HepG2 (cell line): ENCODE results near the gene CADM1. TPM values are rescaled to one million over a fixed set of nuclear protein-coding genes. Genes with fewer than 3 reads are reported as not detected.

Experiments used
- ATAC-seq: fragments of 200-7000 bp; cut with Tn5 transposase; 3 replicates; pipeline ENCODE4 v1.9.1; 2020; ENCODE audit warnings: mild to moderate bottlenecking, moderate library complexity
- BruUV-seq: library from RNA; stranded (reverse); fragments of 400-500 nt; replicated peaks from 2 replicates; lab custom pipeline; 2021; lab: Mats Ljungman, UMichigan
- CTCF ChIA-PET: fragments of 300-600 bp; formaldehyde crosslinking; extraction: SDS; loops from one replicate; lab custom pipeline; 2021; ENCODE audit warnings: low total read pairs, inconsistent platforms, low intra/inter-chr PET ratio; lab: Yijun Ruan, JAX
- POLR2A ChIA-PET: fragments of 350-600 bp; sonication (Branson Sonifier 250); formaldehyde crosslinking; loops from one replicate; lab custom pipeline; 2020; ENCODE audit warnings: antibody characterized with exemption, inconsistent platforms; lab: Yijun Ruan, JAX
- DNase-seq: peaks from one replicate; pipeline ENCODE4 v3.0.0-alpha.2; 2015; ENCODE audit warnings: low spot score
- FAIRE-seq: peaks from 3 replicates; lab custom pipeline; 2011; peaks lifted over from hg19 to GRCh38; lab: Jason Lieb, UNC
- H2AFZ ChIP-seq: one replicate; pipeline ENCODE4 v1.6.1; 2011; ENCODE audit warnings: low read length, inconsistent platforms
- H3K27ac ChIP-seq: fragments of 300-600 bp; 3 replicates; pipeline ENCODE4 v1.8.0; 2011; ENCODE audit warnings: mixed run types, mild to moderate bottlenecking, mixed read lengths, low read length, inconsistent platforms; ENCODE audit not compliant: insufficient read depth; ENCODE audit errors: extremely low read length
- H3K27me3 ChIP-seq, 2 experiments: fragments of 200-600 bp in 1 of 2; 2 replicates in 1 of 2; 3 replicates in 1 of 2; pipeline versions ENCODE4 v1.6.0 to v1.8.0; 2011; ENCODE audit warnings: low read length in 2 of 2, mild to moderate bottlenecking in 2 of 2, moderate library complexity in 2 of 2, inconsistent platforms in 1 of 2; ENCODE audit not compliant: insufficient read depth in 2 of 2, control insufficient read depth in 1 of 2
- H3K36me3 ChIP-seq, 2 experiments: fragments of 200-600 bp in 1 of 2; replicated peaks in 1 of 2; 2 replicates in 1 of 2; 3 replicates in 1 of 2; pipeline versions ENCODE4 v1.5.1 to v1.8.0; 2011; ENCODE audit warnings: low read length in 2 of 2, inconsistent platforms in 1 of 2; ENCODE audit not compliant: insufficient read depth in 2 of 2, control insufficient read depth in 1 of 2
- H3K4me1 ChIP-seq: 2 replicates; pipeline ENCODE4 v1.5.1; 2012; ENCODE audit warnings: low read length, inconsistent platforms; ENCODE audit not compliant: insufficient read depth
- H3K4me2 ChIP-seq: 2 replicates; pipeline ENCODE4 v1.6.0; 2011; ENCODE audit warnings: low read depth, low read length, inconsistent platforms
- H3K4me3 ChIP-seq, 3 experiments: fragments of 200-600 bp in 1 of 3; sonication (generic), shearing (Covaris generic) in 1 of 3; replicated peaks in 1 of 3; 2 replicates each; pipeline ENCODE4 v1.5.1; 2011 to 2016; ENCODE audit warnings: low read length in 3 of 3, inconsistent platforms in 2 of 3, low read depth in 2 of 3, mild to moderate bottlenecking in 2 of 3, control low read depth in 1 of 3, mixed read lengths in 1 of 3; ENCODE audit not compliant: insufficient read depth in 1 of 3
- H3K79me2 ChIP-seq: one replicate; pipeline ENCODE4 v1.6.1; 2011; ENCODE audit warnings: low read length, inconsistent platforms; ENCODE audit not compliant: insufficient read depth
- H3K9ac ChIP-seq: 2 replicates; pipeline ENCODE4 v1.6.0; 2011; ENCODE audit warnings: mild to moderate bottlenecking, low read depth, low read length, inconsistent platforms; ENCODE audit not compliant: insufficient read depth
- H3K9me3 ChIP-seq: 2 replicates; pipeline ENCODE4 v1.5.1; 2012; ENCODE audit warnings: mild to moderate bottlenecking, low read length
- H4K20me1 ChIP-seq: 2 replicates; pipeline ENCODE4 v1.6.0; 2011; ENCODE audit warnings: inconsistent platforms, mild to moderate bottlenecking, low read length, moderate library complexity; ENCODE audit not compliant: insufficient read depth
- EEA1 ChIP-seq: sonication (generic); formaldehyde crosslinking; IDR thresholded peaks from 2 replicates; pipeline ENCODE4 v1.5.1; 2020; ENCODE audit warnings: mild to moderate bottlenecking, missing genetic modification reagents, borderline replicate concordance
- FOXJ3 ChIP-seq: sonication (generic); formaldehyde crosslinking; IDR thresholded peaks from 2 replicates; pipeline ENCODE4 v1.4.0; 2020; ENCODE audit warnings: missing genetic modification reagents, mild to moderate bottlenecking, borderline replicate concordance
- MAFF ChIP-seq: IDR thresholded peaks from 2 replicates; pipeline ENCODE4 v1.6.1; 2011; ENCODE audit warnings: low read depth, low read length, improper control_type of control experiment
- MAFK ChIP-seq, 2 experiments: IDR thresholded peaks in 1 of 2; conservative IDR thresholded peaks in 1 of 2; 2 replicates each; pipeline ENCODE4 v1.6.1; 2011; ENCODE audit warnings: improper control_type of control experiment in 2 of 2, low read length in 2 of 2
- MTF1 ChIP-seq: sonication (generic); formaldehyde crosslinking; IDR thresholded peaks from 2 replicates; pipeline ENCODE4 v1.5.0; 2020; ENCODE audit warnings: missing genetic modification reagents
- ZNF282 ChIP-seq: fragments of 450-650 bp; IDR thresholded peaks from 2 replicates; pipeline ENCODE4 v1.6.1; 2018; ENCODE audit not compliant: partially characterized antibody
- ZNF33A ChIP-seq: sonication (generic); formaldehyde crosslinking; IDR thresholded peaks from 2 replicates; pipeline ENCODE4 v1.5.1; 2020; ENCODE audit warnings: missing genetic modification reagents, mild to moderate bottlenecking, moderate library complexity, borderline replicate concordance
- WGBS: methylation state at CpG from one replicate; pipeline ENCODE4 v1.1.6; 2017; ENCODE audit warnings: low lambda C conversion rate; 5-methylcytosine and 5-hydroxymethylcytosine counted together
- in situ Hi-C: cut with HindIII; loops from 2 replicates; pipeline ENCODE4 v1.10.0; 2017; ENCODE audit warnings: low pct_unique_long_range_greater_than_20kb; ENCODE audit not compliant: extremely low pct_ligation_motif_present
- intact Hi-C: fragments of 100-400 bp; cut with micrococcal nuclease; formaldehyde crosslinking; loops from one replicate; pipeline ENCODE4 v1.10.0; 2022; ENCODE audit not compliant: unreplicated experiment
- polyA plus RNA-seq, 8 experiments: library from polyadenylated mRNA; depleted of rRNA in 3 of 8; stranded (reverse) in 7 of 8; unstranded in 1 of 8; fragments of >200 nt; fragmentation: Illumina TruSeq in 4 of 8; extraction: Trizol in 4 of 8; gene quantifications; 2 replicates each; pipeline versions ENCODE4 v1.2.1 to v1.2.3, GENCODE V29; 2011 to 2016; ENCODE audit warnings: low read depth in 4 of 8, missing spikeins in 1 of 8, mixed read lengths in 1 of 8; ENCODE audit not compliant: insufficient read depth in 1 of 8
- total RNA-seq, 5 experiments: library from RNA; depleted of rRNA; stranded (reverse); fragments of >200 nt; fragmentation: Illumina TruSeq; extraction: Trizol; gene quantifications; 2 replicates each; pipeline ENCODE4 v1.2.3, GENCODE V29; 2016; ENCODE audit warnings: low read depth in 1 of 5
- TF ChIP-seq, protein P1 (sequence below): IDR thresholded peaks from 2 replicates; pipeline ENCODE4 v1.6.1; 2016; ENCODE audit warnings: low read depth

CADM1 gene
- total and polyA plus RNA-seq, 2 of the 13 experiments (the other 11 are each of a cell fraction or from before 2014, with no cell fraction given), result 71.3 to 122 TPM

DNA sequence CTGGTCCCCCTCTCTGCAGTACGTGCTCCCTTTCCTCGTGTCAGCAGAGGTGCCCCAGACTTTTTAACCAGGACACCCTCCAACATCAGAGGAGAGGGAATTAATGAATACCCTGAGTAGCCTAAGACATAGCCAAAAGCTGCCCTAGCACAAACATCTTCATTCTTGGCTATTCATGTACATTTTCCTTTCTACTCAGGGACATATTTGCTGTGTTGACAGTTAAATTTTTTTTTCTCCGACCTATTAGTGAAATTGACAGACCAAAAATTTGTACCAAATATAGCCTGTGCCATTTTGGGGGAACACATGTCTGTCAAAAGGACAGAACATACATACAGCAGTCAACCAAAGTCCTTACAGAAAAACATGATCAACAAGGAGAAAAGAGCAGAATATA lies 33.3 kb downstream of the CADM1 start:
- Histone ChIP-seq H3K36me3 (no peaks in the 10 kb centered on the region; a peak in 2 of 5 replicates), H3K27ac (peak overlapping the region; percentile 41), H3K4me3 (no peak overlapping the region), H3K4me1 (peaks cover 25% of the 10 kb centered on the region), H3K79me2 (peaks cover 78% of the 10 kb centered on the region), H2AFZ (no peak overlapping the region), H4K20me1 (peaks cover 13% of the 10 kb centered on the region; the same call in 1 of the 2 replicates), H3K9me3 (no peaks in the 10 kb centered on the region), H3K9ac (no peak overlapping the region), H3K4me2 (peak overlapping the region; percentile 31; the same call in 1 of the 2 replicates), H3K27me3 (no peaks in the 10 kb centered on the region)
- in situ Hi-C loops, result no loop called here
- 95% methylated on average over 3 of the region's 3 CpGs for WGBS
- intact Hi-C loops, result no loop called here
- ChIA-PET CTCF (no interaction called here), POLR2A (interaction anchor here (1.1 to 1.3 kb wide), 2 partner anchors 33 to 38 kb away, joined by 3 to 4 read pairs; partner anchors contain the start of gene CADM1)
- no TSS peak for BruUV-seq
- TF ChIP-seq MAFF (peak; percentile 44), MAFK (conservative IDR thresholded peaks at IDR 0.05 in 1 of 2, IDR thresholded peaks at IDR 0.05 in 1 of 2; ENCODE audit: low read length in 2 of 2) (peak; percentile 53 to 55)
- TF ChIP-seq, protein P1, sequence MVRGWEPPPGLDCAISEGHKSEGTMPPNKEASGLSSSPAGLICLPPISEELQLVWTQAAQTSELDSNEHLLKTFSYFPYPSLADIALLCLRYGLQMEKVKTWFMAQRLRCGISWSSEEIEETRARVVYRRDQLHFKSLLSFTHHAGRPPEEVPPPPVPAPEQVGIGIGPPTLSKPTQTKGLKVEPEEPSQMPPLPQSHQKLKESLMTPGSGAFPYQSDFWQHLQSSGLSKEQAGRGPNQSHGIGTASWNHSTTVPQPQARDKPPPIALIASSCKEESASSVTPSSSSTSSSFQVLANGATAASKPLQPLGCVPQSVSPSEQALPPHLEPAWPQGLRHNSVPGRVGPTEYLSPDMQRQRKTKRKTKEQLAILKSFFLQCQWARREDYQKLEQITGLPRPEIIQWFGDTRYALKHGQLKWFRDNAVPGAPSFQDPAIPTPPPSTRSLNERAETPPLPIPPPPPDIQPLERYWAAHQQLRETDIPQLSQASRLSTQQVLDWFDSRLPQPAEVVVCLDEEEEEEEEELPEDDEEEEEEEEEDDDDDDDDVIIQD (CRISPR knock-in tag), result no peak
- ATAC-seq (no peak), FAIRE-seq (no peak), DNase-seq (no peak)

DNA sequence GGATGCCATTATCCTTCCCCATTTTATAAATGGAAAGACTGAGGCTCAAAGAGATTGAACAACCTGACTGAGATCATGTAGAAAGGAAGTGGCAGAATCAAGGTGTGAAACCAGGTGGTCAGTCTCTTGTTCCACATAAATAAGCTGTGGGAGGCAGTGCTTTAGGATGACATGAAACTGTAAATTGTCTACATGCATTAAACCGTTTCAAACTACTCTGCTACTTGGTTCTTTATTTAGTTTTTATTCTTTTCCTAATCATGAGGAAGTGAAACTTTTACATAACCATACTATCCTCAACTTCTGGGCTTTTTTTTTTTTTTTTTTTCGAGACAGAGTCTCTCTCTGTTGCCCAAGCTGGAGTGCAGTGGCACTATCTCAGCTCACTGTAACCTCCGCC lies 34.9 kb downstream of the CADM1 start:
- in situ Hi-C loops, result no loop called here
- no peak for TF ChIP-seq EEA1 (CRISPR knock-in tag)
- TF ChIP-seq ZNF33A, result no peak
- TF ChIP-seq ZNF282, result no peak
- no peak for TF ChIP-seq MTF1 (CRISPR knock-in tag)
- no peak for TF ChIP-seq FOXJ3 (CRISPR knock-in tag)
- Histone ChIP-seq H4K20me1 (peaks cover 13% of the 10 kb centered on the region; the same call in 1 of the 2 replicates), H3K9me3 (no peaks in the 10 kb centered on the region), H3K79me2 (peaks cover 82% of the 10 kb centered on the region), H3K4me1 (peaks cover 17% of the 10 kb centered on the region), H3K27ac (no peak overlapping the region), H3K4me2 (no peak overlapping the region), H3K9ac (no peak overlapping the region), H3K36me3 (no peaks in the 10 kb centered on the region; a peak in 2 of 5 replicates), H3K27me3 (no peaks in the 10 kb centered on the region), H3K4me3 (no peak overlapping the region), H2AFZ (no peak overlapping the region)
- CTCF ChIA-PET, result no interaction called here
- ATAC-seq (no peak), DNase-seq (no peak), FAIRE-seq (no peak)
- intact Hi-C loops, result no loop called here
- WGBS, result 96% methylated on average over 3 of the region's 3 CpGs
- BruUV-seq, result no TSS peak
- POLR2A ChIA-PET, result no interaction called here
